Liver (tissue), 9 donors: ENCODE data around the gene ERC2. TPM values are rescaled to one million over a fixed set of nuclear protein-coding genes. Genes with fewer than 3 reads are reported as not detected.

Source experiments
- DNase-seq: peaks from one replicate; pipeline ENCODE4 v3.0.0-alpha.2; 2017; ENCODE audit warnings: low spot score
- H3K27ac ChIP-seq, 2 donors: one replicate each; pipeline ENCODE4 v1.7.0; 2013; ENCODE audit warnings: inconsistent platforms in 2 of 2, low read length in 2 of 2, control low read depth in 1 of 2, low read depth in 1 of 2, mild to moderate bottlenecking in 1 of 2
- H3K27me3 ChIP-seq, 4 donors: one replicate each; pipeline versions ENCODE4 v1.6.1 to v1.7.0; 2013; ENCODE audit warnings: low read length in 3 of 4, inconsistent platforms in 1 of 4, mild to moderate bottlenecking in 1 of 4, moderate library complexity in 1 of 4; ENCODE audit not compliant: control insufficient read depth in 4 of 4, insufficient read depth in 4 of 4
- H3K36me3 ChIP-seq, 4 donors: one replicate each; pipeline versions ENCODE4 v1.6.1 to v1.7.0; 2013; ENCODE audit warnings: low read length in 3 of 4, mild to moderate bottlenecking in 3 of 4, low read depth in 1 of 4, moderate library complexity in 1 of 4; ENCODE audit not compliant: control insufficient read depth in 4 of 4, insufficient read depth in 3 of 4
- H3K4me1 ChIP-seq, 4 donors: one replicate each; pipeline versions ENCODE4 v1.6.1 to v1.7.0; 2013; ENCODE audit warnings: low read length in 3 of 4, mild to moderate bottlenecking in 3 of 4, moderate library complexity in 1 of 4; ENCODE audit not compliant: control insufficient read depth in 4 of 4, insufficient read depth in 4 of 4
- H3K4me3 ChIP-seq, 3 donors: one replicate each; pipeline versions ENCODE4 v1.6.1 to v1.7.0; 2013; ENCODE audit warnings: low read length in 3 of 3, control low read depth in 1 of 3, low read depth in 1 of 3, mild to moderate bottlenecking in 1 of 3
- H3K9ac ChIP-seq, 2 donors: one replicate each; pipeline ENCODE4 v1.7.0; 2013; ENCODE audit warnings: low read length in 2 of 2, mild to moderate bottlenecking in 2 of 2, moderate library complexity in 2 of 2, control low read depth in 1 of 2, low read depth in 1 of 2
- H3K9me3 ChIP-seq, 4 donors: one replicate each; pipeline versions ENCODE4 v1.6.1 to v1.7.0; 2013; ENCODE audit warnings: low read length in 3 of 4; ENCODE audit not compliant: control insufficient read depth in 4 of 4
- ATF3 ChIP-seq: IDR thresholded peaks from 2 replicates; pipeline ENCODE4 v1.6.1; 2016; ENCODE audit warnings: antibody characterized with exemption
- CTCF ChIP-seq: fragments of 150-350 bp; IDR thresholded peaks from 2 replicates; pipeline ENCODE4 v1.5.1; 2017; ENCODE audit warnings: improper control_type of control experiment, low read depth, low read length; ENCODE audit not compliant: missing input control
- EGR1 ChIP-seq, 2 donors: IDR thresholded peaks; 2 replicates each; pipeline ENCODE4 v1.6.1; 2016 to 2018; ENCODE audit warnings: antibody characterized with exemption in 2 of 2, low read depth in 2 of 2
- FOXA1 ChIP-seq: IDR thresholded peaks from 2 replicates; pipeline ENCODE4 v1.6.1; 2016; ENCODE audit warnings: antibody characterized with exemption
- GABPA ChIP-seq, 2 donors: IDR thresholded peaks in 1 of 2; conservative IDR thresholded peaks in 1 of 2; 2 replicates each; pipeline ENCODE4 v1.6.1; 2016; ENCODE audit warnings: antibody characterized with exemption in 2 of 2, mild to moderate bottlenecking in 1 of 2, moderate library complexity in 1 of 2
- HNF4A ChIP-seq, 2 donors: conservative IDR thresholded peaks; 2 replicates each; pipeline ENCODE4 v1.6.1; 2016; ENCODE audit warnings: antibody characterized with exemption in 2 of 2, mild to moderate bottlenecking in 2 of 2
- HNF4G ChIP-seq: IDR thresholded peaks from 2 replicates; pipeline ENCODE4 v1.6.1; 2016; ENCODE audit warnings: antibody characterized with exemption
- MAX ChIP-seq: IDR thresholded peaks from 2 replicates; pipeline ENCODE4 v1.6.1; 2016; ENCODE audit warnings: antibody characterized with exemption
- NR2F2 ChIP-seq: IDR thresholded peaks from 2 replicates; pipeline ENCODE4 v1.6.1; 2016; ENCODE audit warnings: antibody characterized with exemption
- RAD21 ChIP-seq, 2 donors: IDR thresholded peaks; 2 replicates each; pipeline ENCODE4 v1.6.1; 2016; ENCODE audit warnings: antibody characterized with exemption in 2 of 2, mild to moderate bottlenecking in 2 of 2
- REST ChIP-seq: IDR thresholded peaks from 2 replicates; pipeline ENCODE4 v1.6.1; 2016; ENCODE audit warnings: antibody characterized with exemption, mild to moderate bottlenecking
- RXRA ChIP-seq, 2 donors: IDR thresholded peaks; 2 replicates each; pipeline ENCODE4 v1.6.1; 2017 to 2018; ENCODE audit warnings: antibody characterized with exemption in 2 of 2, mild to moderate bottlenecking in 1 of 2
- SP1 ChIP-seq: IDR thresholded peaks from 2 replicates; pipeline ENCODE4 v1.6.1; 2018; ENCODE audit warnings: antibody characterized with exemption, mild to moderate bottlenecking
- TAF1 ChIP-seq: conservative IDR thresholded peaks from 2 replicates; pipeline ENCODE4 v1.6.1; 2016; ENCODE audit warnings: antibody characterized with exemption, mild to moderate bottlenecking
- YY1 ChIP-seq: IDR thresholded peaks from 2 replicates; pipeline ENCODE4 v1.6.1; 2016; ENCODE audit warnings: antibody characterized with exemption, mild to moderate bottlenecking
- ZBTB33 ChIP-seq: IDR thresholded peaks from 2 replicates; pipeline ENCODE4 v1.6.1; 2016; ENCODE audit warnings: antibody characterized with exemption
- WGBS: extraction: QIAGEN DNeasy Blood & Tissue Kit; methylation state at CpG from one replicate; pipeline ENCODE4 v1.1.7; 2013; 5-methylcytosine and 5-hydroxymethylcytosine counted together
- polyA plus RNA-seq, 2 donors: library from polyadenylated mRNA; stranded (reverse) in 1 of 2; unstranded in 1 of 2; fragments of 200-250 nt in 1 of 2; fragments of >200 nt in 1 of 2; fragmentation: Nextera tagmentation in 1 of 2; extraction: Ambion mirVana in 1 of 2; gene quantifications; one replicate each; pipeline versions ENCODE4 v1.2.1 to v1.2.3, GENCODE V29; 2013 to 2015
- total RNA-seq, 2 donors: library from RNA; depleted of rRNA; stranded (reverse); fragments of >200 nt; gene quantifications; one replicate each; pipeline ENCODE4 v1.2.3, GENCODE V29; 2014
- donor health status: healthy.
- donor health status: healthy.
- donor health status: healthy.
- donor health status: healthy.
- donor health status: healthy.

The ERC2 gene
- total and polyA plus RNA-seq, 4 donors, result 0.14 to 0.25 TPM; not detected in 2

- no peak overlapping the region for H3K9ac ChIP-seq
- no peaks in the 10 kb centered on the region for H3K36me3 ChIP-seq
- 57% methylated on average over 10 of the region's 10 CpGs for WGBS
- TF ChIP-seq ZBTB33, result no peak
- no peak for TF ChIP-seq FOXA1
- no peak for TF ChIP-seq HNF4A (conservative IDR thresholded peaks at IDR 0.05)
- TF ChIP-seq RXRA (IDR thresholded peaks at IDR 0.05), result no peak
- no peak for TF ChIP-seq HNF4G
- TF ChIP-seq GABPA (IDR thresholded peaks at IDR 0.05 in 1 of 2, conservative IDR thresholded peaks at IDR 0.05 in 1 of 2), result no peak
- TF ChIP-seq NR2F2, result no peak
- no peak for TF ChIP-seq REST
- no peak for TF ChIP-seq RAD21 (IDR thresholded peaks at IDR 0.05)
- TF ChIP-seq SP1, result no peak
- TF ChIP-seq MAX, result no peak
- no peak for TF ChIP-seq YY1
- no peak for TF ChIP-seq EGR1 (IDR thresholded peaks at IDR 0.05; ENCODE audit: low read depth in 2 of 2)
- no peak for TF ChIP-seq TAF1
- TF ChIP-seq CTCF, result no peak
- H3K4me1 ChIP-seq, result peaks cover 0 to 14% (median 9%) of the 10 kb centered on the region in 4 donors
- no peaks in the 10 kb centered on the region for H3K9me3 ChIP-seq
- no peak overlapping the region for H3K4me3 ChIP-seq
- no peaks in the 10 kb centered on the region for H3K27me3 ChIP-seq
- no peak for DNase-seq
- no peak overlapping the region for H3K27ac ChIP-seq
These were observed 866.7 kb downstream of the ERC2 start for GRCh38 chr3:55601366-55602080.

- Histone ChIP-seq H3K4me1 (peaks cover 0 to 5% (median 1%) of the 10 kb centered on the region in 4 donors), H3K4me3 (no peak overlapping the region)
These were observed 870.0 kb downstream of the ERC2 start for GRCh38 chr3:55598224-55598623.

More at GRCh38 chr3:55598224-55598623, 870.0 kb downstream of the ERC2 start:
- DNase-seq, result no peak
- H3K27me3 ChIP-seq, result no peaks in the 10 kb centered on the region
- WGBS, result 93% methylated on average over 2 of the region's 2 CpGs
- H3K9ac ChIP-seq, result no peak overlapping the region
- TF ChIP-seq REST, result no peak
- TF ChIP-seq CTCF, result no peak
- no peak for TF ChIP-seq ATF3
- TF ChIP-seq GABPA (IDR thresholded peaks at IDR 0.05 in 1 of 2, conservative IDR thresholded peaks at IDR 0.05 in 1 of 2), result no peak
- TF ChIP-seq RXRA (IDR thresholded peaks at IDR 0.05), result no peak
- no peak for TF ChIP-seq HNF4A (conservative IDR thresholded peaks at IDR 0.05)
- no peaks in the 10 kb centered on the region for H3K36me3 ChIP-seq
- H3K27ac ChIP-seq, result no peak overlapping the region
- no peaks in the 10 kb centered on the region for H3K9me3 ChIP-seq
